HG03025 (cell line): ENCODE measurements around the gene EFCAB10.
A peak's percentile ranks its signal among the peaks of the same experiment; 100 is the strongest.
"Not testable (repeated sequence)": the region's sequence is repeated elsewhere in the genome, so short reads cannot be mapped to it uniquely, and the experiment has no call there.

ENCODE experiments used
- ATAC-seq: cut with Tn5 transposase; IDR thresholded peaks from one replicate; pipeline ENCODE4 v1.9.1; 2021; ENCODE audit warnings: mild to moderate bottlenecking, moderate library complexity; ENCODE audit not compliant: unreplicated experiment, low FRiP score

The EFCAB10 gene

DNA sequence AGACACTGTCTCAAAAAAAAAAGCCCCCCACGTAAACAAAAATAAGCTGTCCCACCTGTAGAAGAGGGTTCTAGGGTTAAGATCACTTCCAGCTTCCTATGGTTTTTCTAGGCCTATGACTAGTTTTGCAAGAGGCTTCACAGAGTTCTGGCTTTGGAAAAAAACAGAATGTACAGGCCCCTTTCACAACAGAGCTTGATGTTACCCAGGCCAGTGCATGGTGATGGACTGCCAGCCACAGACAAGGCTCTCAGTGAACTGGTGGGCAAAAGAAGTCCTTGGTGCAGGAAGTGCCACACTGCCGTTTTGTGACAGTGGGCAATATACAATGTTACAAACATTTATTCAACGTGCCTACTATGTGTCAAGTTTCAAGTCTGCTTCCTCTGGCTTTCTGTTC lies 18.3 kb upstream of the EFCAB10 start:
- no peak for ATAC-seq

GRCh38 chr7:105599080-105599479 lies 17.8 kb upstream of the EFCAB10 start:
- ATAC-seq: not testable (repeated sequence)

GRCh38 chr7:105596866-105597265 lies 15.6 kb upstream of the EFCAB10 start:
- ATAC-seq: no peak

DNA sequence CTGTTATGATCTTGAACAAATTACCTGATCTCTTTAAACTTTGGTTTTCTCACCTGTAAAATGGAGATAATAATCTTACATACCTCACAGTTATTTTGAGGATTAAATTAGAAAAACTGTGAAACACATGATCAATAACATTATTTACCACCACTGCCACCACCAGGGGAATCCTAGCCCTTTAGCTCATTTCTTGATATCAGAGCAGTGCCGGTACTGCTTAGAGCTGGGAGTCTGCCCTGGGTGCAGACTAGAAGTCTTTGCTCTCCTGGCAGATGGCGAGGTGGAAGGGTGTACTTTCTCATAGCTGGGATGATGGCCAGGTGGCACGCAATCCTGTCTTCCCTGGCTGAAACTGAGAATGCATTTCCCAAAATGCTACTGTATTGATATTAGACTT lies 12.7 kb upstream of the EFCAB10 start:
- no peak for ATAC-seq

GRCh38 chr7:105591522-105591921 lies 10.2 kb upstream of the EFCAB10 start:
- no peak for ATAC-seq

GRCh38 chr7:105590793-105591192 lies 9.5 kb upstream of the EFCAB10 start:
- no peak for ATAC-seq

DNA sequence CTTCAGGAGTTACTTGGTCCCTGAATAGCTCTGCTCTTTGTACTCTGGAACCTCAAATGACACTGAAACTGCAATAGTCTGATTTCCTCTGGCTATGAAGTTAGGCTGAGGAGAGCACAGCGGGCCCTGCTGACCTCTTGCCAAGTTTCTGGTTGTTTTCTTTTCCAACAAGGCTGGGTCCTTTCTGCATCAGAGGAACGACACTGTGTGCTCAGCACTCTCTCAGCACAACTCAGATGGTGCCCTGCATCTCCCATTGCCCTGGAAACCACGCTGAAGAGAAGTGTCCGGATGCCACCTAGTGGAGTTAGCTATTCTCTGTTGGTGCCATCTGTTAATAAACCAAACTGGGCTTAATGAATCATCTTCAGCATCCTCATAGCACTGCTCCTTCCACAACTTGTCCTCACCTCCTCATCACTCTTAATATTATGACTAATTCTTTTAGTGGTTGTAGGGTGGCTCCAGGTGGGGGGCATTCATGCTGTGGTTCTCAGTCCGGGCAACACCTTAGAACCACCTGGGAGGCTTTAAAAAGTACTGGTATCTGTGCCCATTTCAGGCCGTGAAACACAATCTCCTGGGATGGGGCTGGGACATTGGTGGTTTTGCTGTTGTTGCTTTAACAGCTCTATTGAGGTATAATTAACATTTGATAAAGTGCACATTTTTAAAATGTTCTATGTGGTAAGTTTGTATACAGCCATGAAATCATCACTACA lies 8.2 kb upstream of the EFCAB10 start:
- ATAC-seq: peak; percentile 44

- no peak for ATAC-seq
Measured at GRCh38 chr7:105587909-105588635, 6.8 kb upstream of the EFCAB10 start.

DNA sequence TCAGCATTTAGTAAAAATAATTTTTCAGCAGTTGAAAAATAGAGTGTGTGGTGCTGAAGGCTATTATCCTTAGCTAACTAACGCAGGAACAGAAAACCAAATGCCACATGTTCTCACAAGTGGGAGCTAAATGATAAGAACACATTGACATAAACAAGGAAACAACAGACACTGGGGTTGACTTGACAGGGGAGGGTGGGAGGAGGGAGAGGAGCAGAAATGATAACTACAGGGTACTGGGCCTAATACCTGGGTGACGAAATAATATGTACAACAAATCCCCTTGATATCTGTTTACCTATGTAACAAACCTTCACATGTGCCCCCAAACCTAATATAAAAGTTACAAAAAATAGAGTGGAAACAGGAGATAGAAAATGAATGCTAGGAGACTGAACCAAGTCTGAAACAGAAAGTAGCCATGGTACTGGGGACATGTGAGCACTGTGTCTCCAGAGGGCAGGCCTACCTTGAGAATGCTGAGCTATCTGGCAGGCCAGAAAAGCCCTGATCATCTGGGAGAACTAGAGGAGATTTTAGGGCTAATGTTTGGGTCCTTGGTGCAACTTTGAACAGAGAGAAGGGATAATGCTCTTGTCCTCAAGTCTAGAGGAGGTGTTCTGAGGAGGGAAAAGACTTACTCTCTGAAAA lies 4.7 kb upstream of the EFCAB10 start:
- ATAC-seq: no peak

- ATAC-seq: no peak
Measured at GRCh38 chr7:105584165-105584564, 2.9 kb upstream of the EFCAB10 start.

DNA sequence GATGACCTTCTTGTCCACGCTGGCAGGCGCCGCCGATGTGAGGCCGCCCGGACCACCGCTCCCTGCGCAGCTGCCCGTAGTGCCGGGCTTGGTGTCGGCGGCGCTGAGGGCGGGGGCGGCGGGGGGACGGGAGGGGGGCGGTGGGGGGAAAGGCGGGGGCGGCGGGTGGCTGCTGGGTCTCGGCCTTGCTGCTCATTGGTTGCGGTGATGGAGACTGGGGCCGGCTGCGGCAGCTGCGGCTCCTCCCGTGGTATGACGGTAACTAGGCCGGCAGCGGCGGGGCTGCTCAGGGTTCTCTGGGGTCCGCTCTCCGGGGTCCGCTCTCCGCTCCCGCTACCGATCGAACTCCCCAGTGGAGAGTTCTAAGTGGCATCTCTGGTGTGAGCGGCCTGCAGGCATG lies 1.8 kb upstream of the EFCAB10 start:
- no peak for ATAC-seq

DNA sequence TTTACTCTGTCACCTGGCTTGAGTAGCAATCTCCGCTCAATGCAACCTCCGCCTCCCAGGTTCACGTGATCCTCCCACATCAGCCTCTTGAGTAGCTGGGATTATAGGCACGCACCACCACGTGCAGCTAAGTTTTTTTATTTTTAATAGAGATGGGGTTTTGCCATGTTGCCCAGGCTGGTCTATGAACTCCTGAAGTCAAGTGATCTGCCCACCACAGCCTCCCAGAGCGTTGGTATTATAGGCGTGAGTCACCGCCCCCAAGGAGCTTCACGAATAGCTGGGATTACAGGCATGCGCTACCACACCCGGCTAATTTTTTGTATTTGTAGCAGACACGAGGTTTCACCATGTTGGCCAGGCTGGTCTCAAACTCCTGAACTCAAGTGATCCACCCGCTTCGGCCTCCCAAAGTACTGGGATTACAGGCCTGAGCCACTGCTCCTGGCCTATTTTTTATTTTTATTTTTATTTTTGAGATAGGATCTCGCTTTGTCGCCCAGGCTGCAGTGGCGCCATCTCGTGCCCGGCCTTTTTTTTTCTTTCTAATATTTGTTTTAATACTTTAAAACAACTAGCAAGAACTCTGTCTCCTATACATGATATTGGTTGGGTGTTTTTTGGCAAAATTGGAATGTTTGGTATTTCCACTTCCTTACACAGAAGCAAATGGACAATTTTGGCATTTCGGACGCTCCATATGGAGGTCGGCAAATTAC lies 1.1 kb downstream of the EFCAB10 start:
- ATAC-seq: no peak

GRCh38 chr7:105578496-105578895 lies 2.8 kb downstream of the EFCAB10 start:
- no peak for ATAC-seq

- no peak for ATAC-seq
Measured at GRCh38 chr7:105577251-105577650, 4.0 kb downstream of the EFCAB10 start.

DNA sequence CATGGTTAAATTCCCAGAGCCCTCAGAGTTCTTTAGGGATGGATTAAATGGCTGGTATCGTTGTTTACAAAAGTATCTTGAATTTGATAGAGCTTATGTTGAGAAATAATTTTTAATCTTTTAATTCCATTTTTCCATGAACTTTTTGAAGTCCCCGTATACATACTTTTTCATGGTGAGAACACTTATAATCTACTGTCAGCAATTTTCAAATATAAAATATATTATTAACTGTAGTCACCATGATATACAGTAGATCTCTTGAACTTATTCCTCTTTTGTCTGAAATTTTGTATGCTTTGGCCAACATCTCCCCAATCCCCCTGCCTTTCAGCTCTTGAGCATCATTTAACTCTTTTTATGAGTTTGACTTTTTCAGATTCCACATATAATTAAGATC lies 9.4 kb downstream of the EFCAB10 start:
- no peak for ATAC-seq

- no peak for ATAC-seq
Measured at GRCh38 chr7:105567821-105568220, 13.5 kb downstream of the EFCAB10 start.

DNA sequence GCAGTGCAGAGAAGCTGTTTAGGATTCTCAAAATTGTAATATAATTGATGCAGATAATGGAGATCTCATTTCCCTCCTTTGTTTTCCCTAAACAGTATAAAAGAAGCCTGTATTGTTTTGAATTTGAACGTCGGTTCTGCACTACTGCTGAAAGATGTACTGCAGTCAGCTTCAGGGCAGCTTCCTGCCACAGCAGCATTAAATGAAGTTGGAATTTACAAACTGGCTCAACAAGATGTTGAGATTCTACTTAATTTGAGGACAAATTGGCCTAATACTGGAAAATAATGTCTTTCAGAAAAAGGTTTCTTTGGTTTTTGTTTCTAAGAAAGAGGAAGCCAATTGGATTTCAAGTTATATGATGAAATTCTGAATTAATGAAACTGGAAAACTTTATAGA lies 14.3 kb downstream of the EFCAB10 start:
- no peak for ATAC-seq

- no peak for ATAC-seq
Measured at GRCh38 chr7:105565190-105565589, 16.1 kb downstream of the EFCAB10 start.

- no peak for ATAC-seq
Measured at GRCh38 chr7:105559926-105560325, 21.4 kb downstream of the EFCAB10 start.

GRCh38 chr7:105538339-105538738 lies 43.0 kb downstream of the EFCAB10 start:
- ATAC-seq: no peak
